IMR-90 (cell line): ENCODE data around the gene MYO3B. TPM values are rescaled to one million over a fixed set of nuclear protein-coding genes. Genes with fewer than 3 reads are reported as not detected.

ENCODE experiments used
- ATAC-seq: fragments of 200-7000 bp; cut with Tn5 transposase; 2 replicates; pipeline ENCODE4 v1.9.1; 2020; ENCODE audit warnings: low read depth, mild to moderate bottlenecking, moderate library complexity
- BruUV-seq: library from RNA; stranded (reverse); fragments of 400-500 nt; replicated peaks from 2 replicates; lab custom pipeline; 2021; lab: Mats Ljungman, UMichigan
- CTCF ChIA-PET: fragments of 300-600 bp; formaldehyde crosslinking; extraction: SDS; loops from one replicate; lab custom pipeline; 2021; ENCODE audit warnings: antibody characterized with exemption; lab: Yijun Ruan, JAX
- POLR2A ChIA-PET: fragments of 300-600 bp; sonication (Branson Sonifier 250); formaldehyde crosslinking; loops from one replicate; lab custom pipeline; 2022; ENCODE audit warnings: antibody characterized with exemption; ENCODE audit not compliant: unreplicated experiment; lab: Charles Lee
- DNase-seq: peaks from one replicate; pipeline ENCODE4 v3.0.0; 2013
- H2AFZ ChIP-seq: replicated peaks from 2 replicates; pipeline ENCODE3; 2013; ENCODE audit warnings: low read length, mild to moderate bottlenecking; ENCODE audit not compliant: poor library complexity
- H2AK5ac ChIP-seq: 2 replicates; pipeline ENCODE4 v1.6.1; 2013; ENCODE audit warnings: low read depth, low read length, inconsistent platforms
- H2AK9ac ChIP-seq: replicated peaks from 2 replicates; pipeline ENCODE3; 2013; ENCODE audit warnings: mild to moderate bottlenecking, low read depth, low read length, moderate library complexity; ENCODE audit not compliant: poor library complexity
- H2BK120ac ChIP-seq: 2 replicates; pipeline ENCODE4 v1.6.1; 2013; ENCODE audit warnings: low read depth, low read length, inconsistent platforms
- H2BK15ac ChIP-seq: 3 replicates; pipeline ENCODE4 v1.6.1; 2013; ENCODE audit warnings: low read depth, low read length, inconsistent platforms
- H2BK20ac ChIP-seq: 2 replicates; pipeline ENCODE4 v1.6.1; 2013; ENCODE audit warnings: low read depth, mild to moderate bottlenecking, inconsistent platforms, low read length, moderate library complexity
- H2BK5ac ChIP-seq: 2 replicates; pipeline ENCODE4 v1.6.1; 2013; ENCODE audit warnings: mild to moderate bottlenecking, low read depth, low read length, inconsistent platforms; ENCODE audit not compliant: poor library complexity, severe bottlenecking
- H3K14ac ChIP-seq: replicated peaks from 2 replicates; pipeline ENCODE4 v1.6.1; 2013; ENCODE audit warnings: low read depth, low read length, inconsistent platforms
- H3K18ac ChIP-seq: 2 replicates; pipeline ENCODE4 v1.6.1; 2013; ENCODE audit warnings: low read depth, low read length, control low read depth
- H3K23ac ChIP-seq: 2 replicates; pipeline ENCODE4 v1.6.1; 2013; ENCODE audit warnings: low read depth, low read length, inconsistent platforms
- H3K27ac ChIP-seq: 2 replicates; pipeline ENCODE4 v1.5.1; 2013; ENCODE audit warnings: mild to moderate bottlenecking, control low read depth, low read length; ENCODE audit not compliant: insufficient read depth
- H3K27me3 ChIP-seq: 2 replicates; pipeline ENCODE4 v1.6.1; 2013; ENCODE audit warnings: low read length; ENCODE audit not compliant: control insufficient read depth, insufficient read depth
- H3K36me3 ChIP-seq: 2 replicates; pipeline ENCODE4 v1.6.1; 2013; ENCODE audit warnings: low read length, mixed read lengths; ENCODE audit not compliant: control insufficient read depth, insufficient read depth
- H3K4ac ChIP-seq: 2 replicates; pipeline ENCODE4 v1.6.1; 2013; ENCODE audit warnings: low read depth, low read length, inconsistent platforms
- H3K4me1 ChIP-seq: 2 replicates; pipeline ENCODE4 v1.6.1; 2013; ENCODE audit warnings: low read length, mixed read lengths; ENCODE audit not compliant: control insufficient read depth, insufficient read depth
- H3K4me2 ChIP-seq: 2 replicates; pipeline ENCODE4 v1.6.1; 2013; ENCODE audit warnings: low read depth, mild to moderate bottlenecking, control low read depth, low read length, moderate library complexity
- H3K4me3 ChIP-seq: 2 replicates; pipeline ENCODE4 v1.5.1; 2013; ENCODE audit warnings: low read depth, mild to moderate bottlenecking, control low read depth, low read length, moderate library complexity; ENCODE audit not compliant: insufficient read depth
- H3K56ac ChIP-seq: 2 replicates; pipeline ENCODE4 v1.6.1; 2013; ENCODE audit warnings: low read length, inconsistent platforms; ENCODE audit not compliant: insufficient read depth; ENCODE audit errors: extremely low read depth
- H3K79me1 ChIP-seq, 2 experiments: 2 replicates each; pipeline ENCODE4 v1.6.1; 2013; ENCODE audit warnings: low read length in 2 of 2, inconsistent platforms in 1 of 2, low read depth in 1 of 2
- H3K9ac ChIP-seq: 2 replicates; pipeline ENCODE4 v1.6.1; 2013; ENCODE audit warnings: low read depth, low read length, control low read depth
- H3K9me1 ChIP-seq: 2 replicates; pipeline ENCODE4 v1.6.1; 2013; ENCODE audit warnings: low read length, inconsistent platforms; ENCODE audit not compliant: insufficient read depth
- H3K9me3 ChIP-seq: 2 replicates; pipeline ENCODE4 v1.6.1; 2013; ENCODE audit warnings: low read length; ENCODE audit not compliant: control insufficient read depth, insufficient read depth
- H4K20me1 ChIP-seq: 2 replicates; pipeline ENCODE4 v1.6.1; 2013; ENCODE audit warnings: low read length, inconsistent platforms; ENCODE audit not compliant: insufficient read depth
- H4K5ac ChIP-seq: 2 replicates; pipeline ENCODE4 v1.6.1; 2013; ENCODE audit warnings: mild to moderate bottlenecking, low read depth, low read length, control low read depth
- H4K8ac ChIP-seq, 2 experiments: 2 replicates each; pipeline ENCODE4 v1.6.1; 2013; ENCODE audit warnings: low read depth in 2 of 2, low read length in 2 of 2, control low read depth in 1 of 2, inconsistent platforms in 1 of 2
- H4K91ac ChIP-seq: 2 replicates; pipeline ENCODE4 v1.6.1; 2013; ENCODE audit warnings: low read depth, low read length, inconsistent platforms; ENCODE audit not compliant: insufficient read depth
- CTCF ChIP-seq: conservative IDR thresholded peaks from 2 replicates; pipeline ENCODE4 v1.5.1; 2012; ENCODE audit warnings: mild to moderate bottlenecking, low read depth, low read length, improper control_type of control experiment
- RFX5 ChIP-seq: IDR thresholded peaks from 2 replicates; pipeline ENCODE4 v1.8.0; 2012; ENCODE audit warnings: low read depth, mild to moderate bottlenecking, low read length, moderate library complexity
- dilution Hi-C: fragments of 300-500 bp; cut with HindIII; formaldehyde crosslinking; loops from one replicate; pipeline ENCODE4 v1.14.3; 2018; ENCODE audit warnings: low sequenced_read_pairs; ENCODE audit not compliant: unreplicated experiment
- in situ Hi-C: fragments of 300-500 bp; cut with MboI; formaldehyde crosslinking; loops from 3 replicates; pipeline ENCODE4 v1.14.3; 2019; ENCODE audit warnings: low sequenced_read_pairs, inconsistent platforms, mixed read lengths
- intact Hi-C: fragments of 100-400 bp; cut with micrococcal nuclease; formaldehyde crosslinking; loops from 2 replicates; pipeline ENCODE4 v1.10.0; 2022
- polyA plus RNA-seq, 3 experiments: library from polyadenylated mRNA; depleted of rRNA; stranded (reverse); fragments of >200 nt; gene quantifications; 2 replicates each; pipeline ENCODE4 v1.2.3, GENCODE V29; 2012; ENCODE audit warnings: low replicate concordance in 1 of 3
- total RNA-seq: library from RNA; depleted of rRNA; stranded (reverse); fragments of >200 nt; gene quantifications from 2 replicates; pipeline ENCODE4 v1.2.3, GENCODE V29; 2012

The MYO3B gene
- total and polyA plus RNA-seq, 2 of the 4 experiments (the other 2 are of a cell fraction) = 0.02 TPM; not detected in 1

GRCh38 chr2:170267071-170267470 is 89.1 kb downstream of the MYO3B start:
- H2BK5ac ChIP-seq = no peak overlapping the region
- CTCF ChIA-PET = no interaction called here
- no peak overlapping the region for H3K4me3 ChIP-seq
- no peak overlapping the region for H4K8ac ChIP-seq
- H3K79me1 ChIP-seq = no peaks in the 10 kb centered on the region
- in situ Hi-C loops = no loop called here
- POLR2A ChIA-PET = no interaction called here
- H2AFZ ChIP-seq = no peak overlapping the region
- H4K20me1 ChIP-seq = no peaks in the 10 kb centered on the region
- DNase-seq (no peak), ATAC-seq (no peak)
- no peak overlapping the region for H4K91ac ChIP-seq
- H3K23ac ChIP-seq = no peak overlapping the region
- no peaks in the 10 kb centered on the region for H3K36me3 ChIP-seq
- H3K18ac ChIP-seq = no peak overlapping the region
- H3K9ac ChIP-seq = no peak overlapping the region
- H2BK15ac ChIP-seq = no peak overlapping the region
- H4K5ac ChIP-seq = no peak overlapping the region
- TF ChIP-seq RFX5 = no peak
- TF ChIP-seq CTCF = no peak
- no peak overlapping the region for H2AK5ac ChIP-seq
- no peak overlapping the region for H3K4me2 ChIP-seq
- H3K27me3 ChIP-seq = 0 out of 2 replicates have a peak, but pooled peaks cover 2% of the 10 kb centered on the region
- dilution Hi-C loops = no loop called here
- no peak overlapping the region for H2BK20ac ChIP-seq
- H2AK9ac ChIP-seq = no peak overlapping the region
- H3K56ac ChIP-seq = no peak overlapping the region
- H3K4me1 ChIP-seq = no peaks in the 10 kb centered on the region
- H3K4ac ChIP-seq = no peak overlapping the region
- intact Hi-C loops = no loop called here
- H3K27ac ChIP-seq = no peak overlapping the region
- BruUV-seq = no TSS peak
- no peak overlapping the region for H3K14ac ChIP-seq
- H3K9me1 ChIP-seq = no peaks in the 10 kb centered on the region
- no peaks in the 10 kb centered on the region for H3K9me3 ChIP-seq
- H2BK120ac ChIP-seq = no peak overlapping the region
